CD4-positive, alpha-beta memory T cell (primary cell): Measurements from ENCODE around the gene UBE2D3. TPM values are rescaled to one million over a fixed set of nuclear protein-coding genes. Genes with fewer than 3 reads are reported as not detected.
"Not testable (repeated sequence)": the region's sequence is repeated elsewhere in the genome, so short reads cannot be mapped to it uniquely, and the experiment has no call there.

Source experiments
- CTCF ChIA-PET: fragments of 350-600 bp; sonication (Branson Sonifier 250); formaldehyde crosslinking; loops from one replicate; lab custom pipeline; 2021; ENCODE audit warnings: inconsistent platforms; ENCODE audit not compliant: partially characterized antibody; lab: Charles Lee
- POLR2A ChIA-PET: fragments of 350-600 bp; sonication (Branson Sonifier 250); formaldehyde crosslinking; loops from one replicate; lab custom pipeline; 2021; ENCODE audit not compliant: partially characterized antibody; lab: Charles Lee
- DNase-seq, 5 donors: peaks; one replicate each; pipeline versions ENCODE4 v3.0.0 to v3.0.0-alpha.2; 2020 to 2022; ENCODE audit warnings: mixed read lengths in 1 of 5
- H3K27ac ChIP-seq: one replicate; pipeline ENCODE4 v1.7.0; 2013; ENCODE audit warnings: low read depth, low read length
- H3K27me3 ChIP-seq: 2 replicates; pipeline ENCODE4 v1.7.0; 2013; ENCODE audit warnings: mild to moderate bottlenecking, low read length, moderate library complexity; ENCODE audit not compliant: insufficient read depth
- H3K36me3 ChIP-seq: 2 replicates; pipeline ENCODE4 v1.7.0; 2013; ENCODE audit warnings: mild to moderate bottlenecking, low read length, moderate library complexity; ENCODE audit not compliant: insufficient read depth
- H3K4me1 ChIP-seq: 2 replicates; pipeline ENCODE4 v1.7.0; 2013; ENCODE audit warnings: mild to moderate bottlenecking, low read length, moderate library complexity; ENCODE audit not compliant: insufficient read depth
- H3K4me3 ChIP-seq, 2 donors: one replicate each; pipeline ENCODE4 v1.7.0; 2013; ENCODE audit warnings: low read length in 2 of 2, mild to moderate bottlenecking in 1 of 2
- H3K9me3 ChIP-seq, 2 donors: one replicate each; pipeline ENCODE4 v1.7.0; 2013; ENCODE audit warnings: low read length in 2 of 2, control low read depth in 1 of 2; ENCODE audit not compliant: control insufficient read depth in 1 of 2
- H3K27ac Mint-ChIP-seq, 7 donors: one replicate each; pipeline ENCODE4 v1.8.0; 2020 to 2021; ENCODE audit warnings: mixed read lengths in 7 of 7, mild to moderate bottlenecking in 6 of 7, inconsistent platforms in 3 of 7, moderate library complexity in 3 of 7
- H3K27me3 Mint-ChIP-seq, 2 donors: one replicate each; pipeline ENCODE4 v1.8.0; 2020 to 2021; ENCODE audit warnings: mixed read lengths in 2 of 2
- H3K36me3 Mint-ChIP-seq, 2 donors: one replicate each; pipeline ENCODE4 v1.8.0; 2020 to 2021; ENCODE audit warnings: mixed read lengths in 2 of 2, inconsistent platforms in 1 of 2, mild to moderate bottlenecking in 1 of 2
- H3K4me1 Mint-ChIP-seq, 4 donors: one replicate each; pipeline ENCODE4 v1.8.0; 2020 to 2021; ENCODE audit warnings: mixed read lengths in 4 of 4, mild to moderate bottlenecking in 1 of 4
- H3K4me3 Mint-ChIP-seq, 8 donors: one replicate each; pipeline ENCODE4 v1.8.0; 2020 to 2021; ENCODE audit warnings: mixed read lengths in 8 of 8, mild to moderate bottlenecking in 7 of 8, moderate library complexity in 6 of 8, inconsistent platforms in 3 of 8
- H3K9me3 Mint-ChIP-seq, 8 donors: one replicate each; pipeline ENCODE4 v1.8.0; 2020 to 2021; ENCODE audit warnings: mixed read lengths in 8 of 8, mild to moderate bottlenecking in 5 of 8, inconsistent platforms in 3 of 8, moderate library complexity in 1 of 8
- intact Hi-C: fragments of 100-400 bp; cut with micrococcal nuclease; formaldehyde crosslinking; loops from one replicate; pipeline ENCODE4 v1.15.1; 2023
- polyA plus RNA-seq, 2 donors: library from polyadenylated mRNA; unstranded; fragments of 300-500 nt; fragmentation: Illumina TruSeq; gene quantifications; one replicate each; pipeline ENCODE4 v1.2.3, GENCODE V29; 2021
- total RNA-seq, 2 experiments: library from RNA; stranded (reverse); gene quantifications; one replicate each; pipeline ENCODE4 v1.2.3, GENCODE V29; 2021

Gene UBE2D3
- total and polyA plus RNA-seq, 4 experiments from 2014 or later = 337 to 768 (median 406) TPM

- Histone ChIP-seq H3K36me3 (no peaks in the 10 kb centered on the region), H3K27ac (peak overlapping the region; percentile 91), H3K9me3 (no peaks in the 10 kb centered on the region), H3K4me1 (peaks cover 56% of the 10 kb centered on the region), H3K4me3 (peak overlapping the region; percentile 21 to 58), H3K27me3 (no peaks in the 10 kb centered on the region)
- Mint-ChIP-seq H3K9me3 (peaks cover 0 to 2% (median 0%) of the 10 kb centered on the region in 8 donors), H3K27ac (peak overlapping the region; percentile 95 to 99 (median 99)), H3K4me3 (peak overlapping the region; percentile 91 to 99 (median 95)), H3K27me3 (no peaks in the 10 kb centered on the region), H3K36me3 (peaks cover 0 to 13% of the 10 kb centered on the region in 2 donors), H3K4me1 (peaks cover 34 to 72% (median 47%) of the 10 kb centered on the region in 4 donors)
- intact Hi-C loops = loop anchor here (2.0 kb wide), 5 partner anchors 209 to 1521 kb away; partner anchors contain the start of genes PPP3CA, SLC39A8 and SLC9B2
- DNase-seq = peak in 1 of 5 donors; percentile 13
- ChIA-PET POLR2A (interaction anchor here (0.9 to 5.0 kb wide), 7 partner anchors 16 to 522 kb away, joined by 3 to 409 read pairs (median 7); partner anchors contain the start of genes BDH2, MANBA, SLC39A8 and UBE2D3), CTCF (interaction anchor here (0.9 to 2.9 kb wide), 3 partner anchors 40 to 240 kb away, joined by 3 to 22 read pairs (median 8); partner anchors contain the start of genes MANBA and UBE2D3)
Measured at GRCh38 chr4:102867278-102868152, 40.2 kb upstream of the UBE2D3 start.

GRCh38 chr4:102865327-102865726 lies 38.0 kb upstream of the UBE2D3 start:
- peak overlapping the region in 6 of 7 donors; percentile 12 to 95 (median 56) for H3K27ac Mint-ChIP-seq
- H3K9me3 Mint-ChIP-seq, H3K9me3 ChIP-seq, H3K27ac ChIP-seq, H3K27me3 ChIP-seq, DNase-seq, H3K36me3 ChIP-seq, H3K27me3 Mint-ChIP-seq, H3K4me3 ChIP-seq, CTCF ChIA-PET, intact Hi-C loops: not testable (repeated sequence)
- H3K4me3 Mint-ChIP-seq = peak overlapping the region in 1 of 8 donors; percentile 13
- peaks cover 27 to 60% (median 40%) of the 10 kb centered on the region in 4 donors for H3K4me1 Mint-ChIP-seq
- peaks cover 4 to 12% of the 10 kb centered on the region in 2 donors for H3K36me3 Mint-ChIP-seq
- peaks cover 45% of the 10 kb centered on the region for H3K4me1 ChIP-seq
- POLR2A ChIA-PET = interaction anchor here (5.0 kb wide), 1 partner anchor 43 kb away, joined by 409 read pairs; the partner anchor contains the start of gene UBE2D3

- no peak overlapping the region for H3K27ac Mint-ChIP-seq
- H3K36me3 Mint-ChIP-seq = peaks cover 11 to 14% of the 10 kb centered on the region in 2 donors
- Histone ChIP-seq H3K27me3 (no peaks in the 10 kb centered on the region), H3K27ac (no peak overlapping the region), H3K36me3 (no peaks in the 10 kb centered on the region), H3K9me3 (peaks cover 4 to 5% of the 10 kb centered on the region in 2 donors), H3K4me3 (no peak overlapping the region), H3K4me1 (peaks cover 34% of the 10 kb centered on the region)
- no peak overlapping the region for H3K4me3 Mint-ChIP-seq
- no peak for DNase-seq
- ChIA-PET POLR2A (no interaction called here), CTCF (no interaction called here)
- peaks cover 0 to 23% (median 21%) of the 10 kb centered on the region in 8 donors for H3K9me3 Mint-ChIP-seq
- no peaks in the 10 kb centered on the region for H3K27me3 Mint-ChIP-seq
- peaks cover 19 to 37% (median 26%) of the 10 kb centered on the region in 4 donors for H3K4me1 Mint-ChIP-seq
- intact Hi-C loops = no loop called here
Measured at GRCh38 chr4:102862747-102863146, 35.4 kb upstream of the UBE2D3 start.

DNA sequence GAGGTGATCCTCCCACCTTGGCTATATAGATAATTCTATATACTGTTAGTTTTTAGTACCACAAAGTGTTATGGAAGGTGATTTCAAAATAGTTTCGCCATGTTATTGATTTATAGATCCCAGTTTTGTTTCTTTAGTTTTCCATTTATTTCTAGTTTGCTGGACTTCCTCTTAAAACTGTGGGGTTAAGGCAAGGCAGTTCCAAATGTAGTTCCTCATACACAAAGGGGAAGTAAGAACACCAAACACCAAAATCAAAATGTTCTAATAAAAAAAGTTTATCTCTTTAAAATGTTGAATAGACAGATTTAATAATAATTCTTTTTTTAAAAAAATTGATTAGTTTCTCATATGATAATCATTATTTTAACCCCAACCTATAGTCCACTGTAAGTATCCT lies 34.7 kb upstream of the UBE2D3 start:
- Histone ChIP-seq H3K4me1 (peaks cover 27% of the 10 kb centered on the region), H3K36me3 (no peaks in the 10 kb centered on the region), H3K27me3 (no peaks in the 10 kb centered on the region), H3K4me3 (no peak overlapping the region), H3K27ac (no peak overlapping the region), H3K9me3 (peaks cover 4 to 5% of the 10 kb centered on the region in 2 donors)
- Mint-ChIP-seq H3K27me3 (no peaks in the 10 kb centered on the region), H3K9me3 (peaks cover 0 to 23% (median 21%) of the 10 kb centered on the region in 8 donors), H3K36me3 (peaks cover 11 to 14% of the 10 kb centered on the region in 2 donors), H3K4me3 (no peak overlapping the region), H3K4me1 (peaks cover 14 to 30% (median 21%) of the 10 kb centered on the region in 4 donors), H3K27ac (no peak overlapping the region)
- POLR2A ChIA-PET = interaction anchor here (1.1 kb wide), 1 partner anchor 35 kb away, joined by 8 read pairs; the partner anchor contains the start of gene UBE2D3
- CTCF ChIA-PET = no interaction called here
- DNase-seq = no peak
- intact Hi-C loops = no loop called here

DNA sequence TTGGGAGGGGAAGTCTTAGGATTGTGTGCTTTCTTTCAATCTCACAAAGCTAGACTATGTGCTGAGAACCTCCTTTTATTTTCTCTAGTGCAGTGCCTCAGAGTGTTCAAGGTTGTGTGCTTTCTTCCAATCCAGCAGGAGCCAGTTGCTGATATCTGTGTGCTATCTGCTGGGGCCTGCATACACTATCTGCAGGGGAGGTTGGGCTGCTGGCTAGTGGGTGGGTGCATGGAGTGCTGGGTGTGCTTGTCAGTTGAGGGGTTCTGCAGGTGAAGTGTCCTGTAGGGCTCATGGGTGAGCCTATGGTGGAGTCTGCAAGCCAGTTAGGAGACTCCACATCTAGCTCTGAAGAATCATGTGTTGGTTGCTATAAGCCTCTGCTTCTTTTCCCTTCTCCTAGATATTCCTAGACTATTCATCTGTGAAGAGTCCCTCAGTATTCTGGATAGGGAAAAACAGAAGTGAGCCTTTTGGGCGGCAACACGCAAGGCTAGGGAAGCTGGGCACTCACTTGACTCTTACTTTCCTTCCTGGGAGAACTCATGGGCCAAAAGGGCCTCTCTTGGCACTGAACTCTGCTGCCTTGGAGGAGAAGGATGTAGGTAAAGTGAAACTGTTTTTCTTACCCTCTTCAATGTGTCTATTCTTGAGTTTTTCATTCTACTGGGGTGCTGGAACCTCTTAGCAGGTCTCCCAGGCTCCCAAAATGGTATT lies 33.4 kb upstream of the UBE2D3 start:
- Mint-ChIP-seq H3K4me3 (no peak overlapping the region), H3K9me3 (peaks cover 0 to 23% (median 21%) of the 10 kb centered on the region in 8 donors), H3K36me3 (peaks cover 11 to 14% of the 10 kb centered on the region in 2 donors), H3K4me1 (peaks cover 9 to 20% (median 14%) of the 10 kb centered on the region in 4 donors), H3K27ac (no peak overlapping the region), H3K27me3 (no peaks in the 10 kb centered on the region)
- ChIA-PET POLR2A (interaction anchor here (1.1 kb wide), 1 partner anchor 34 kb away, joined by 8 read pairs; the partner anchor contains the start of gene UBE2D3), CTCF (no interaction called here)
- H3K4me3 ChIP-seq = no peak overlapping the region
- intact Hi-C loops = no loop called here
- no peak overlapping the region for H3K27ac ChIP-seq
- no peak for DNase-seq
- no peaks in the 10 kb centered on the region for H3K36me3 ChIP-seq
- H3K9me3 ChIP-seq = peaks cover 4 to 5% of the 10 kb centered on the region in 2 donors
- H3K27me3 ChIP-seq = no peaks in the 10 kb centered on the region
- H3K4me1 ChIP-seq = peaks cover 15% of the 10 kb centered on the region

- intact Hi-C loops = no loop called here
- Mint-ChIP-seq H3K27me3 (no peaks in the 10 kb centered on the region), H3K9me3 (peaks cover 0 to 23% (median 21%) of the 10 kb centered on the region in 8 donors)
Measured at GRCh38 chr4:102858828-102859464, 31.6 kb upstream of the UBE2D3 start.

More at GRCh38 chr4:102858828-102859464, 31.6 kb upstream of the UBE2D3 start:
- H3K4me1 ChIP-seq = peaks cover 2% of the 10 kb centered on the region
- H3K27me3 ChIP-seq = no peaks in the 10 kb centered on the region
- peaks cover 4 to 5% of the 10 kb centered on the region in 2 donors for H3K9me3 ChIP-seq
- H3K4me1 Mint-ChIP-seq = peaks cover 0 to 2% (median under 1%) of the 10 kb centered on the region in 4 donors
- peak overlapping the region in 1 of 7 donors; percentile 43 for H3K27ac Mint-ChIP-seq
- H3K4me3 ChIP-seq = no peak overlapping the region
- H3K27ac ChIP-seq = no peak overlapping the region
- no peaks in the 10 kb centered on the region for H3K36me3 ChIP-seq
- peaks cover 11 to 14% of the 10 kb centered on the region in 2 donors for H3K36me3 Mint-ChIP-seq
- ChIA-PET POLR2A (interaction anchor here (1.1 to 1.2 kb wide), 2 partner anchors 10 to 31 kb away, joined by 3 to 4 read pairs; partner anchors contain the start of genes CISD2 and UBE2D3), CTCF (interaction anchor here (0.8 kb wide), 1 partner anchor 150 kb away, joined by 3 read pairs; no protein-coding TSS in a partner anchor)
- H3K4me3 Mint-ChIP-seq = no peak overlapping the region
- no peak for DNase-seq
